GM18858 (cell line): ENCODE measurements around the gene GPR146.

Source experiments
- ATAC-seq: cut with Tn5 transposase; IDR thresholded peaks from one replicate; pipeline ENCODE4 v1.9.1; 2021; ENCODE audit not compliant: unreplicated experiment

The GPR146 gene

GRCh38 chr7:1041551-1042491, 2.5 kb upstream of the GPR146 start:
- ATAC-seq: no peak

- ATAC-seq: no peak
Measured at GRCh38 chr7:1042492-1042833, 1.9 kb upstream of the GPR146 start.

- no peak for ATAC-seq
Measured at GRCh38 chr7:1043552-1044188, 676 bp upstream of the GPR146 start.

DNA sequence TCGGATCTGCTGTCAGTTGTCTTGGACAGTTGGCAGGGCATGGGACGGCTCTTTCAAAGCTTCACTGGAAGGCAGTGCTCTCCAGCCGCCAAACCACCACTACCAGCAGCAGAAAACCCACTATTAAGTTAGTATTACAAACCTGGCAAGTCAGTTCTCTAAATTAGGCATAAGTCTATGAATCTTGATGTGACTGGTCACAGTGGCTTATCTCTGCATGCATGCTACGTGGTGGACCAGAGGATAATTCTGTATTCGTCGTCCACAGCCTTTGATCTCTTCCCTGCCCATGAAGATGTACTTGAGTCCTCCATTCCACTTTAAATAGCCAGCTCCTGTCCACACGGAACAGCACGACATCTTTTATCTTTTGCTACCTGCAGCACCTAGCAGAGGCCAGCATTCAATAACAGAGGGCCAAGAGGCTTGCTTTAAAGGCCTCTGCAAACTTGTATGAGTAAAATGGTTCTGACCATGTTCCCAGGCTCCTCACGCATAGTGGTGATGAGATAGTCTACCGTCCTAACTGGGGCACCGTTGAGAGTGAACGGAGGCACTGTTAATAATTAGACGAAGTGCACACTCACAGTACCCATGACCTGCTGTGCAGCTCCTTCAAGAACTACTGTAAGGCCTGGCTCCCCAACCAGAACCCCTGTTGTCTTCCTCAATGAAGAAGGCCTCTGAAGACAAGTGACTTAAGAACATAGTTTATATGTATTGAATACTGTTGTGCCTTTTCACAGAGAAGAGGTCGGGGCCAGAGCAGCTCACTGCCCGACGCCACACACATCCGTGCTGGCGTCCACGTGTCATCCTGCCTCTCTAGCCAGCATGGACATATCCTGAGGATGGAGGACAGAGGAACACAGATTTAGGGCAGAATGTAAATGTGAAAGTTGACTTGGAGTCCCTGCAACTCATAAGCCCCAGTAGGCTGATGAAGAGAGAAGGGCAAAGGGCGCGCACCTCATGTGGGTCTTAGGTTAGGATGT, 1.0 kb downstream of the GPR146 start:
- no peak for ATAC-seq

DNA sequence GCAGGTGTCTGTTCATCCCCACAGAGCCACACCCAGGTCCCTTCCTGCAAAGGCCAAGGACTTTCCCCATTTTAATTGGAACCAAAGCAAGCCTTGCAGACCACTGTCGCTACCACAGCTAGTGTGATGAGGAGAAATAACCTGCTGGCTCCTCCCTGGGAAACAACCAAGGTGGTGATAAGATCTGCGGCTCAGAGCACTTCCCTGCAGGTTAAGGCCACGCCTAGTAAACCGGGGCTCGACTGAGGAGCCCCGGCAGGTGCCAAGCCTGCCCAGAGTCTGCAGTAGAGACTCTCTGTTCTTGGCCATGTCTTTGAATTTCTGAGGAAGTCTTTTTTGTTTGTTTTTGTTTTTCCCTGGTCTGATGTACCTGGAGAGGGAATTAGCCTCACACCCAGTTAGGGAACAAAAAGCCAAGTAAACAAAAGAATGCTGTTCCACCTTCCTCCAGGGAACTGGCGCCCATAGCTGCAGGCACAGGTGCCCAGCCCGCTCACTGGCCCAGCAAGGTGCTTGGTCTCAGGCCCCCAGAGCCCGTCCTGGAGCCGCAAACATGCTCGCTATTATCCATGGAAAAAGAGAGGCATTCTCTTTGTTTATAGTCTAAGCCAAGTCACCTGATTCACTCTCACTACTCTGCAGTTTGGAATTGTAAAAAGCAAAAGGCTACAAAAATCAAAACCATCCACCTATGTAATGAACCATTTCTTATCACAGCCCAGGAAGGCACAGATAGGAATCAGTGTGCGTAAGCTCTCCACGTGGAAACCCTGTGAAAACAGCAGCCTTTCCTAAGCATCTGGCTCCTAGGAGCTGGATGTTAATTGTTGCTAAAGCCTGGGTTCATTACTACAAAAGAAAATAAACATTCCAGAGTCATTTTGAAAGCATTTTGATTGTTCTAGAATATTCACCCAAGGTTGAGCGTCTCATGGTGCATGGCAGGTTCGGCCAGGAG, 2.7 kb downstream of the GPR146 start:
- ATAC-seq: no peak

DNA sequence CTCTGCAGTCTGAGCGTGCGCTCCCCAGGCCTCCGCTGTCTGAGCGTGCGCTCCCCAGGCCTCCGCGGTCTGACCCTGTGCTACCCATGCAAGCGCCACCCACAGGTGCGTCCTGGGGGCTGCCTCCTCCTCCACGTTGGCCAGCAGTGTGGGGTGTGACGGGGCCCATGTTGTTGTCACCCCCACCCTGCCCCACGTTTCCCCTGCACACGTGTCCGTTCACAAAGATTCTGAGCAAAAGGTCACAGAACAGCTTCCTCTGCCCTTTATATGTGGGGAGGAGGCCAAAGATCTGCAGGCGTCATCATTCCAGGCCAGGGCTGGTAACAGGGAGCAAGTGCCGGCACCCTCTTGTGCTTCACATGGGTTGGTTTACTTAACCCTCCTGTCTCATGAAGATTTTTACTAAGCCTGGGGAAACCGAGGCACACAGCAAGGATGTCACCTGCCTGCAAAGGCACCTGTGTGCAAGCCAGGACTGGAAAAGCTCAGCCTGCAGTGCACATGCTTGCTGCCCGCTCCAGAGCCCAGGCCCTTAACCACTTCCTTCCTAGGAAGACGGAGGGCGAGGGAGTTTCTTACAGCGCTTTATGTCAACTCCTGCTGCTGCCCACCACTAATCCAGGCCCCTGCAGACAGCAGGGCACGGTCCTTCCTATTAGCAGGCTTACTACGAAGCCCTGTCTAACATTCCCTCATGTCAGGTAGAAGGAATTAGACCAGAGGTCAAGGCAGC, 4.8 kb downstream of the GPR146 start:
- no peak for ATAC-seq

DNA sequence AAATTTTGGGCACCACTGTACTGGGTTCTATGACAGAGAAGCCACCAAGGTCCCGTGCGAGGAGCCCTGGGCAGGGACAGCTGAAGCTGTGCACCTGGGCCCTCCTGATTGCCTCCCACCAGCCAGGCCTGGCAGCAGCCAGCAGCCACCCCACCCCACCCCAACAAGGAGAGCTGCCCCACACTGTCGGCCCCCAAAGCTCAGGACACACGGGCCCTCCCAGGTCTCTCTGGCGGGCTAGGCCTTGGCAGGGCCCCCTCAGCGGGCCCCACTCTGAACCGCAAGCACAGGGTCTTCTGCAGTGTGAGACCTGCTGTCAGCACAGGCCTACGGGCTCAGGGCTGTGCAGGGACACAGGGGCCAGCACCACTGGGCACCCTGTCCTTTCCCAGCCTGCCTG, 5.5 kb downstream of the GPR146 start:
- ATAC-seq: no peak

DNA sequence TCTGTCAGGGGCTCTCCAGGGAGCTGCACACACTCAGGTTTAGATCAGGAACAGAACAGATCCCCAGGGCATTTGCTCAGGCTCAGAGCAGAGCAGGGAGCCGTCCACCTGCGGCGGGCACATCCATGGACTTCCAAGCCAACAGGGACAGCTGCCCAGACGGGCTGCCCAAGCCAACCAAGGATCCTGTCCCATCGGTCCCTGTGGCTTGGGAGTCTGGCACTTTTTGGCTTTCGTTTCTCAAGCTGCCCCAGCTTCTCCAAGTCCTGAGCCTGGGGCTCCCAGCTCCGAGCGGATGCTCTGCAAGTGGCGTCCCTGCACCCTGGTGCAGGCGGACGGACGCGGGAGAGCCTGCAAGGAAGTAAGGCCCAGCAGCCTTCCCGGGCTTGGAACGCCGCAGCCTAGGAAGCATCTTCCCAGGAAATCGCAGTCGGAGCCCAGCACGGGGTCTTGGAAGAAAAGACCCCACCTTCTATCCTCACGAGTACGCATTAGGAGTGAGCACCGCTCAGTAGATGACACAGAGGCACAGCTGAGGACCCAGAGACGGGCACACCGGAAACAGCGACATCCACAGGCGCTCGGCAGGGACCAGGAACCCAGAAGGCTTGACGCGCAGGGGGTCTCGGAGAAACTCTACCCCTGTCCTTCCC, 6.0 kb downstream of the GPR146 start:
- no peak for ATAC-seq

DNA sequence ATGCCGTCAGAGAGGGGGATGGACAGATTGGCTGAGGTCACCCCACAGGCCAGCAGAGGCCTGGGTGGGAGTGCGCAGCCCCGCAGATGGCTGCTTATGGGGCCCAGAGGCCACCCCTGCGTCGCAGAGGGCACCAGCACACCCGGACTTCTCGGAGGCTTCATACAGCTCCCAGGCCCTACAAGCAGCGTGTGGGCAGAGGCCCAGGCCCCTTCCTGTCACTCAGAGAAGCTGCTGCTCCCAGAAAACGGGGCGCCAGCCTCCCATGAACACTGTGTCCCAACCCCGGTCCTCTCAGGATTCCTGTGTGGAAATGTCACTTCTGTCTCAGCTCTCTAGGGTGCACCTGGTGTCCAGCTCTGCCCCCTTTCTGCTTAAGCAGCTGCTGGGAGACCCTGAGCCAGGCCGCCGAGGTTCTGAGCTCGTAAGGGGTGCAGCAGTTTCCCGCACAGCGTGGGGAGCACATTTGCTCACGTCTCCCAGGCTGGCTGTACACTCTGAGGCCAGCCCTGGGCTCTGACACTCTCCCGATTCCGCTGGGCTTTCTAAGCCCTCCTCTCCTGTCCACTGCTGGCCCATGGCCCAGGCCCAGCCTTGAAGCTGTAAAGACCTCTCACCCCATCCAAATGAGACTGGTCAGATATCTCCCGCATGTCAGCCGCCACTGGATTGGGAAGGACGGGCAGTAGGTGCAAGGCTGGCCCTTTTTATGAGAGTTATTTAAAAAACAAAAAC, 6.8 kb downstream of the GPR146 start:
- ATAC-seq: no peak

GRCh38 chr7:1052031-1052818, 7.9 kb downstream of the GPR146 start:
- ATAC-seq: no peak

GRCh38 chr7:1053002-1053411, 8.7 kb downstream of the GPR146 start:
- no peak for ATAC-seq

DNA sequence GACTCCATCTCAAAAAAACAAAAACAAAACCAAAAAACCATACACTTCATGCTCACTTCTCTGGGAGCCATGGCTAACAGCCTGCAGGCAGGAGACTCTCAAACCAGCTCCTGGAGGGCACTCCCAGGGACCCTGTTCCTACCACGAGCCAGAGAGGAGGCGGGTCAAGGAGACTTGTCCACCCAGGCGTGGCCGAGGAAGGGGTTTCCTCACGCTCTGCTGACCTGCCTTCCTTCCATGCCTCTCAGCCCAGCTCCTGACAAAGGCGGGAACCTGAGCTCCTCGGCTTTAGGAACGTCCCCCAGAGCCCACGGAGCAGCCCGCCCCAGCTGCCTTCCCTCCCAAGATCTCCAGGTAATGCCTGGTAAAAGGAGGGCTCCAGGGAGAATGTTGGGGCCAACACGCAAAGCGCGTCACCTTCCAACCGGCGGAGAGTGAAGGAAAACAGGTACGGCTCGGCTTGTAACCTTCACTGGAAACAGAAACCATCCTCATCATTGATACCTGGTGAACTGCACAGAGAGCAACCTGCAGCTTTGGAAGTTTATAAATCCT, 9.5 kb downstream of the GPR146 start:
- ATAC-seq: no peak

DNA sequence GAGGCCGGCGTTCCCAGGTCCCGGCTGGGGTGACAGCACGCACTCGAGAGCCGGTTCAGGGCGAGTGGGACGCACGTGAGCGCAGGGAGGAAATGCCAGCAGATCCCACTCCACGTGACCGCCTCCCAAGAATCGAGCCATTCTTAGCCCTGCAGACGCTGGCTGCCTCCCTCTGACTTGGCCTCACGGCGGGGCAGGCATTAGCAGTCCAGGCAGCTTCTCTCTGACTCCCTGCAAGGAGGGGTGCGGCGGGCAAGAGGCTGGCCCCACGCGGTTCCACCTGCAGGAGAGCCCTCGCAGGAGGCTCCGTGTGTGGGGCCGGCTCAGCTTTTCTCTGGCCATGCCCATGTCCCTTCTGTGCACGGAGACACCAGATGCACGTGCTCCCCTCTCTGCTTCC, 10.1 kb downstream of the GPR146 start:
- no peak for ATAC-seq

DNA sequence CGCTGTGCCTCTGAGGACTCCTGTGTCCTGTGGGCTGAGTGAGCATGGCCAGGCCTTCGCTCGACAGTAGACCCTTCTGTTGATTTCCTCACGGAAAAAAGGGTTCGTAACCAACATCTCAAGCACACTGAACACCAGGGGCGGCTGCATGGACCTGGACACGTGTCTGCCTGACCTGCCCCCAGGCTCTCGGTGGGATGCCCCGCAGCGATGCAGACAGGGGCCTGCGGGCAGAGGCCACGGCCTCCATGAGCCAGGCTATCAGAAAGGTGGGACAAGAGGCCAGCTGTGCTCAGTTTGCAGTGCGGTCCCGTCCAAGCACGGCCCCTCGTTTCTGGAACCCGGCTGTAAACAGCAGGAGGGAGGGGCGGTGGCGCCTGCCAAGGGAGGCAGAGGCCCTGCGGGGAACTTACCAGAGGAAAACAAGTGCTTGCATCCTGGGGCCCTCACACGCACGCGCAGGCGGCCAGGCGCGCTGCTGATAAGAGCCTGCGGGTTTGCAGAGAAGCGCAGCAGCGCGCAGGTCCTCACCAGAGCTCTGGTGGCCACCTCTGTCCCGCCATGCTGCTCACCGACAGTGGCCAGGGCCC, 10.6 kb downstream of the GPR146 start:
- no peak for ATAC-seq

GRCh38 chr7:1055491-1055955, 11.2 kb downstream of the GPR146 start:
- no peak for ATAC-seq

GRCh38 chr7:1055956-1056784, 11.8 kb downstream of the GPR146 start:
- ATAC-seq: no peak
